Ammon's horn (tissue), 1 donor: ENCODE data around the gene NBPF26.
"Not testable (repeated sequence)": the region's sequence is repeated elsewhere in the genome, so short reads cannot be mapped to it uniquely, and the experiment has no call there.

Experiments used
- DNase-seq: peaks from one replicate; pipeline ENCODE4 v3.0.0-alpha.2; 2016; ENCODE audit warnings: low spot score

Gene NBPF26

GRCh38 chr1:120858144-120858543 lies 134.4 kb downstream of the NBPF26 start:
- DNase-seq: not testable (repeated sequence)

DNA sequence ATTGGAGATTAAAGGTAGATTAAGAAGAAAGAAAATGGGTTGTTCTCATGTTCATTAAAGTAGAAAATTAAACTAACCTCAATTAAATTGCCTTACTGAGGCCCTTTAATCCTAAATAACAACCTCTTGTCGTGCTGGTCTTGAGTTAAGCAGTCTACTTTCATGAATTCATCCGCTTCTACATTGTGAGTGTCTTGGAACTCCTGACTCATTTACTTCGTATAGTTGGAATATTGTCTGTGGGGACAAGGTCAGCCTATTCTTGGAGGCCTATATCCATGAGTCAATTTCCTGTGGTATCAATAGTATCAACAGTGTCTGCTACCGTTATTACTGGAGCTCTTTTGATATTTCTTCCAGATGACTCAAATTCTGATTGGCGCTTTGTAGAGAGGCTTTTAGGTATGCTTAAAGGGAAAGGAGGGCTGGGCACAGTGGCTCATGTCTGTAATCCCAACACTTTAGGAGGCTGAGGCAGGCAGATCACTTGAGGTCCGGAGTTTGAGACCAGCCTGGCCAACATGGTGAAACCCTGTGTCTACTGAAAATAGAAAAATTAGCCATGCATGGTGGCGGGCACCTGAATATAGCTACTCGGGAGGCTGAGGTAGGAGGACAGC lies 136.0 kb downstream of the NBPF26 start:
- not testable (repeated sequence) for DNase-seq

DNA sequence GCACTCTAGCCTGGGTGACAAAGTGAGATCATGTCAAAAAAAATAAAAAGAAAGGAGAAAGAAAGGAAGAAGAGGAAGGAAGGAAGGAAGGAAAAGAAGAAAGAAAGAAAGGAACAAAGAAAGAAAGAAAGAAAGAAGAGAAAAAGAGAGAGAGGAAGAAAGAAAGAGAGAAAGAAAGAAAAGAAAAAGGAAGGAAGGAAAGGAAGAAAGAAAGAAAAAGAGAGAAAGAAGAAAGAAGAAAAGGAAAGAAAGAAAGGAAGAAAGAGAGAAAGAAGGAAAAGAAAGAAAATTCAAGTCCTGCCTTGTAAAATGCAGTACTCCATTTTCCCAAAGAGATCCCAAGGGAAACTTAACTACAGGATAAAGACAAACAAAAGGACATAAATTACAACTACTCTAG lies 154.5 kb downstream of the NBPF26 start:
- DNase-seq: not testable (repeated sequence)

DNA sequence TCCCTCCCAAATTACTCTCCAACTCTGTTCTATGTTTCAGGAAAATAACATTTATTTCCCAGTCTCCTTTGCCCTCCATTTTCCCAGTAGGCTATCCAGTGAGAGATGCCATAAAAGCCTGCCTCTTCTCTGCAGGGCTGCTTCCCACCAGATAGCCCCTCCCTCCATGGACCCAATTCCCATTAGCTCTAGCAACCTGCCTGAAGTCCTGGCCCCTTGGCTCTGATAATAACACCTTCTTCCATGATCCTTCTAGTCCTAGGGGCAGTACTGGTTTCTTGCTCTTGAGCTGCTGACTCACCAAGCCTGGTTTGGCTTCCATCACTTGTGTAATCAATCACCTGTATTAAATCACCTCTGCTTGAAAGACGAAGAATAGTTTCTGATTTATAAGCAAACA lies 156.3 kb downstream of the NBPF26 start:
- not testable (repeated sequence) for DNase-seq

DNA sequence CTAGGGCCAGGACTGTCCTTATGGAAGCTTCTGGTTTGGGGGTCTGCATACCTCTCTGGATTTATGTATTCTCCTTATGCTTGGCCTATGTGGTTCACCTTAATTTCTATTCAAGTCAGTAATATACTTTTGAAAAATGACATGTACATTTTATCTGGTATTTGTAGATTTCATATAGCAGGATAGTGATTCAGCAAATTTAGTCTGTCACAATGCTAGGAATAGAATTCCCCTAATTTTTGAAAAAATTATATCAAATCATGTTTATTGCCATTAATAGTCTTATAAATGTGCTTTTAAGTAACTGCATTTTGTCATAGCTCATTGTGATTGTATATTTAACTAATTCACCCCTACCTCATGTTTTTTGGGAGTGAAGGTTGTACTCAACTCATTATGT lies 158.2 kb downstream of the NBPF26 start:
- not testable (repeated sequence) for DNase-seq
